ENCODE data around the gene MANSC1.
"Not testable (repeated sequence)": the region's sequence is repeated elsewhere in the genome, so short reads cannot be mapped to it uniquely, and the experiment has no call there.

MANSC1 gene

GRCh38 chr12:12365446-12365802 is 15.4 kb upstream of the MANSC1 start:
- DNase-seq = no peak

- DNase-seq = no peak
Measured at GRCh38 chr12:12364787-12365445, 14.9 kb upstream of the MANSC1 start.

- DNase-seq = no peak
Measured at GRCh38 chr12:12358528-12358927, 8.5 kb upstream of the MANSC1 start.

DNA sequence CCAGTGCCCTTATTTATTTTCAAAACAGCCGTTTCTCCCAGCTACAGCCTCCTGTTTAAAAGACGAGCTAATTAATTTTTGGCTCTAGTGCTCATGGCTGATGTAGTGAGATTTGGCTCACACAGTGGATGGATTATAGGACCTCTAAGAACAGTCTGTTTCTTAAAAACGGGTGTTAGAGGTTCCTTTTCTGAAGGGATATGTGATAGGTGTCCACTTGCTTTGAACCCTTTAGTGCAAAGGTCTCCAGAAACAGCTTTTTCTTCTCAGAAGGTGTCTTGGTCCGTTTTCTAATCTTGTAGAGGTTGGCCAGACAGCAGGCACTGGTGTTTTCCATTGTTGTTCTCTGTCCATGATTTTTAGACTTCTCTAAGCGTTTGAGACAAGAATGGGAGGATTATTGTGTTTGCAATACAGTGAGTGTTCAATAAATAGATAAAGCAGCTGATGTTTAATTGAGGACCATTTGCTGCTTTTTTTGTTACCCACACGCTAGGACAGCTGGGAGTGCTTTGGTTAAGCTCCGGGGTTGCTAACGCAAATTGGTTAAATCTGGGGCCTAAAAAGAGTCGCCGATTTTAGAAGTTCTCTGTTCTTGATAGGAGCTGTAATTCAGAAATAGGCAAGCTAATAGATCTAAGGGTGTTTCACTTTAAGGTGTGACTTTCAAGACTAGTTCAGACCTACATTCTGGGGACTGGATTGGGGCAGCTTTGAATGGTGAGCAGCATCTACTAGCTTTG is 7.8 kb upstream of the MANSC1 start:
- DNase-seq = peak in 1 of 4 experiments; percentile 20

- peak; percentile 98 to 100 (median 99) for DNase-seq
Measured at GRCh38 chr12:12356896-12357718, 7.1 kb upstream of the MANSC1 start, which contains the start of gene BORCS5. Gene BORCS5 (plus strand): TSS chr12:12357078. CDS start chr12:12357452, 374 bp downstream.

DNA sequence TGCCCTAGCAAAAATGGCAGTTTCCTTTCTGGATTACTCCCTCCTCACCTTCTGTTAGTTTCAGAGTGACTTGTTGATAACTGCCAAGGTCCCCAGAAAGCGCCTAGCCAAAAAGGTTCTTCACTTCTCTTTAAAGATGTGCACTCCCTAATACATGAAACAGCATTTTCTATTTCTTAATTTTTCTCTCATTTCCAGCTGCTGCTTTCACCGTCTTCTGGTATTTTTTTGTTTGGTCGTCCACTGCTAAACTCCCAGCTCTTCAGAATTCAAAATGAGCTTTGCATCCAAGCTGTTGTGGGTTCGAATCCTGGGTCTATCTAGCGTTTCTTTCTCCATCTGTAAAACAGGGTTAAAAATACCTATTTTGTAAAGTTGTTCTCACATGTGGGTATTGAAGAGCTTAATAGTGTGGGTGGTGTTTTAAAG is 6.4 kb upstream of the MANSC1 start:
- peak in 1 of 4 experiments; percentile 6 for DNase-seq

DNA sequence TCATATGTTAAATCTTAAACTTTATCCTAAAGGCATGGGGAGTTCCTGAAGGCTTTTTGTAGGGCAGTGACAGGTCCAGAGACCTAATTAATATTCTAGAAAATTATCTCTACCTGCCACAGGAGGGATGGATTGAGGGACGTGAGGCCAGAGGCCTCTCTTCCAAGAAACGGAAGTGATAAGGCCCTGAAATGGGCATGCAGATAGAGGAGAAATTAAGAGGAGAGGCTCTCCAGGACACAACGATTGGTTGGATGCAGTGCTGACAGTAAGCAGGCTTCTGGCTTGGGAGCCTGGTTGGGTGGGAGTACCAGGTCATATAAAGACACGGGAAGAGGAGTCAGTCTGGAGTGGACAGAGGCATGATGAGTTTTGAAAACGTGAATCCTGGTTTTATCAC is 3.8 kb upstream of the MANSC1 start:
- DNase-seq = no peak

DNA sequence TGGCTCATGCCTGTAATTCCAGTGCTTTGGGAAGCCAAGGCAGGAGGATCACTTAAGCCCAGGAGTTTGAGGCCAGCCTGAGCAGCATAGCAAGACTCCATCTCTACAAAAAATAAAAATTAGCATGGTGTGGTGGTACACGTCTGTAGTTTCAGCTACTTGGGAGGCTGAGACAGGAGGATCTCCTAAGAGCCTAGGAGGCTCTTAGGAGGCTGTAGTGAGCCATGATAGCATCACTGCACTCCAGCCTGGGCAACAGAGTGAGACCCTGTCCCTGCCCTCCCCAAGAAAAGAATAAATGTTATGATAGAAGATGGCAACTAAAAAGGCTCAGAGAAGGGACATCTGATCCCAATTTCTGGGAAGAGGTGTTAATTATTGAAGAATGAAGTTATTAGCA is 3.2 kb upstream of the MANSC1 start:
- DNase-seq = no peak

DNA sequence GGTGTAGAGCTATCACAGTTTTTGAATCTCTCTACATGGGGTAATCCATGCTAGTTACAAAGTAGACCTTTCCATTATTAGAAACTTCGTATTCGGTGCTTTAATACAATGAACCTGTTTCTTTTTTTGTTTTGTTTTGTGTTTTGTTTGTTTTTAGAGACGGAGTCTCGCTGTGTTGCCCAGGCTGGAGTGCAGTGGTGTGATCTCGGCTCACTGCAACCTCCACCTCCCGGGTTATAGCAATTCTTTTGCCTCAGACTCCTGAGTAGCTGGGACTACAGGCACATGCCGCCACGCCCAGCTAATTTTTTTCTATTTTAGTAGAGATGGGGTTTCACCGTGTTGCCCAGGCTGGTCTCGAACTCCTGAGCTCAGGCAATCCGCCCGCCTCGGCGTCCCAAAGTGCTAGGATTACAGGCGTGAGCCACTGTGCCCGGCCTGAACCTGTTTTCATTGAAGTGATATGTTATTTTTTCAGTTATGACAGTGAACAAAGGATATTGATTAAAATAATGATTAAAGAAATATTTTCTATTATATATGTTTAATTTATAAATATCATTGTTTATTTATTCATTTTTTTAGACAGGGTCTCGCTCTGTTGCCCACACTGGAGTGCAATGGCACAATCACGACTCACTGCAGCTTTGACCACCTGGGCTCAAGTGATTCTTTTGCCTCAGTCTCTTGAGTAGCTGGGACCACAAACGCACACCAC is 1.6 kb upstream of the MANSC1 start:
- not testable (repeated sequence) for DNase-seq

DNA sequence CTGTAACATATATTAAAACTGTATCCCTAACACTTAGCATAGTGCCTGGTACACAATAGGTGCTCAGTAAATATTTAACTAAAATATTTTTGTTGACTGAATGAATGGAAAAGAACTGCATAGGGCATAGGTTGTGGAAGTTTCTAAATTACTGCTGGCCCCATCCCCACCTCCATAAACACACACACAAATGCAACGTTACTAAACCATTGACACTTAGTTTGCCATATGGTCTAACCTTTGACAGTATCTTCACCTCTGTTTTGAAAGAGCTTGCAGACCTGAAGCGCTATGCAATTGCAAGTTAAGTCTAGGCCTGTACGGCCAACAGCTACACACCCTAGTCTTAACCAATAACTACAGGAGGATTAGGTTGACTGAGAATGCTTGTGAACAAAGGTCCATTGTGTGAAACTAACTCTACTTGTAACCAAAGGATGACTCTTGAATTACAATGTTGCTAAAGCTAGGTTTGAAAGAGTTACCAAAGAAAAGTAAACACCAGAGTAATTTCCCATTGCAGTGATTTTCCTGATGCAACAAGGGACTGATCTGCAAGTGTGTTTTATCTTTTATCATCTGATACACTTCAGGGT is 924 bp upstream of the MANSC1 start:
- no peak for DNase-seq

DNA sequence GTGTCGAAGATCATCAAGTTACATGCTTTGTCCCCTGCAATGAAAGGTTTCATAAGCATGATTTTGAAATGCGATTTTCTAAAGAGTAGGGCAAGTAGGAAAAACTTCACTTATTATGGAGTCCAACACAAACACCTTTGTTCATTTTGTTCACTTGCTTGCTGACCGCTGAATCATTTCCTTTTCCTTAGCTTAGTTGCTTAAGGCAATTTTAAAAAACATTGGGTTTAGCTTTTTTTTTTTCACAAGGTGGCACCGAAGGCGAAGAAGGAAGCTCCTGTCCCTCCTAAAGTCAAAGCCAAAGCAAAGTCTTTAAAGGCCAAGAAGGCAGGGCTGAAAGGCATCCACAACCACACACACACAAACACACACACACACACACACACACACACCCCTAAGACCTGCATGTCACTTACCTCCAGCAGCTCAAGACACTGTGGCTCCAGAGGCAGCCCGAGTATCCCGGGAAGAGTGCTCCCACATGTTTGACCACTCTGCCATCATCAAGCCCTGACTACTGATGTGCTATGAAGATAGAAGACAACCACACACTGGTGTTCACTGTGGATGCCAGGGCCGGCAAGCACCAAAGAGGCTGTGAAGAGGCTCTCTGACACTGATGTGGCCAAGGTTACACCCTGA is 11.4 kb downstream of the MANSC1 start:
- DNase-seq = peak in 2 of 4 experiments; percentile 12 to 20

GRCh38 chr12:12336511-12336910 is 13.5 kb downstream of the MANSC1 start:
- DNase-seq = no peak

DNA sequence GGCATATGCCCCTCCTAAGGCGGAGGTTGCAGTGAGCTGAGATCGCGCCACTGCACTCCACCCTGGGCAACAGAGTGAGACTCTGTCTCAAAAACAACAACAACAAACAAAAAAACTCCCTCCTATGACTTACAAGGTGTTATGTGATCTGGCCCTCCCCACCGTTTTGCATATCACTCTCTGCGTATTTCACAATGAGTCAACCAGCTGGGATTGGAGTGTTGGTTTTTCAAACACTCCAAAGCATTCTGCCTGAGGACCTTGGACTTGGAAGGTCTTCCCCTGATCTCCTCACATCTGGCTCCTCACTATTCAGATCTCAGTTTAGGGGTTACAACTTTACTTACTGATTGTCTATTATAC is 14.0 kb downstream of the MANSC1 start:
- no peak for DNase-seq

DNA sequence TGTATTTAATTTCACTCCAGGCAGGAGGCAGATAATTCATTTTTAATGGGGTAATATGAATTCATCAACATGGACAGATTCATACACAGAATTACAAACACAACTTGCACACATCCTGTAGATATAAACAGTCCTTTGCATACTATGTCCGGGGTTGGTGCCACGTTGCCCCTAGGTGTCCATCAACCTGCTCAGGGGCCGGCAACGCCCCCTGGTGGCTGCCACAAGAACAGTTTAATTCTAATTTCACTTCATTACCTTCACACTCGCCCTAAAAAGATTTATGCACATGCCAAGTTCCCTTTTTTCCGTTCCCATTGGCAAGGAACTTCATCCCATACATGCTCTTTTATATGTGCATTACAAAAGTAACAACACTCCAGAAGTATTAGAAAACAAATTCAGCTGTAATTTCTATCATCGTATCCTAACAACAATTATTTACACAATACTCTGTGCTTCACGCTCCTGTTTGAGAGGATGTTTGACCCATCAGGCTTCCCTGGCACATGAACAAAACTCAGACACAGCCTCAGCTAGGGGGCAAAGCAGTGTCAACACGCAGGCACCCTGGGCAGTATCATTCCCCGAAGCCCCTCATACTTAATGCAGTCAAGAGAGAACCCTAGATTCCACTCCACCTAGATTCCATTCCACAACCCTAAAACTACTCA is 15.5 kb downstream of the MANSC1 start:
- peak; percentile 60 to 80 (median 69) for DNase-seq

GRCh38 chr12:12333407-12334366 is 16.4 kb downstream of the MANSC1 start:
- DNase-seq = peak in 3 of 4 experiments; percentile 40 to 53 (median 41)

DNA sequence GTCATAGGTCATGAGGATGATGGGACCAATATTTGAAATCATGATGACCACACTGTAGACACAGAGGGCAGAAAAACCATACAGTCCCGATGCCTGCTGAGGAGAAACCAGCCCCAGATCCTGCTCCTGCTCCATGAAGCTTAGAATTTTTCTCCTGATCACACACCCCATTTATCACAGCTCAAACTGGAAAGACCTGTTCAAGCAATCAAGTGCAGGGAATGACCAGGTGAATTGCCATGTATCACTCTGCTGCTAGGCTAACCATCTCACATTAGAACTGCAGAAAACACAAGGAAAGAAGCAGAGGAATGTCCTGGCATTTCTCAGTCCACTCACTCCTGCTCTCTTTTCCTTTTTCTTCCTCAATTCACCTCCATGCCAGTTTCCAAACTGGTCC is 18.1 kb downstream of the MANSC1 start:
- no peak for DNase-seq

- DNase-seq = no peak
Measured at GRCh38 chr12:12331244-12331771, 18.7 kb downstream of the MANSC1 start.

GRCh38 chr12:12327802-12328201 is 22.2 kb downstream of the MANSC1 start:
- DNase-seq = peak; percentile 33 to 89 (median 67)

GRCh38 chr12:12326262-12326661 is 23.8 kb downstream of the MANSC1 start:
- DNase-seq = no peak

DNA sequence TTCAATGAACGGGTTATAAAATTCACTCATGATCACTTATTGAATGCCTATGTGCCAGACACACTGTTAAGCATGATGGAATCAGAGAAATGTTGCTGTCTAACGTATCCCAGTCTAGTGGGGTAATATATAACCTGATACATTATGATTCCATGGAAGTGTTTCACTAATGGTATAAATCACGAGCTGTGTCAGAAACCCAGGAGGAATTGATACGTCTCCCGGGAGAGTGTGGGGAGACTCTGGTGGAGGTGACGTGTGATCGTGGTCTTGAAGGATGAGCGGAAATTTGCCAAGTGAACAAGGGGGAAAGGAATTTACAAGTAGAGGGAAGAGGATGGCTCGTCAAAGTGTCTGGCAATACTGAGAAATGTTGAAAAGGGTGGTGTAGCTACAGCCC is 26.5 kb downstream of the MANSC1 start:
- no peak for DNase-seq
